ENCODE measurements around the gene KIAA1671.

- TF ChIP-seq RFX5 (IDR thresholded peaks at IDR 0.05; ENCODE audit: low read length) (no peak), EP300 (IDR thresholded peaks at IDR 0.05; ENCODE audit: borderline replicate concordance in 1 of 2, low read depth in 1 of 2, low read length in 1 of 2) (no peak), CTCF (IDR thresholded peaks at IDR 0.05) (no peak), GABPA (IDR thresholded peaks at IDR 0.05; ENCODE audit: low read depth) (no peak), RXRA (IDR thresholded peaks at IDR 0.05; ENCODE audit: borderline replicate concordance, low read depth) (no peak), MXI1 (IDR thresholded peaks at IDR 0.05; ENCODE audit: low read depth, low read length) (no peak), ELF1 (IDR thresholded peaks at IDR 0.05) (no peak), POLR2AphosphoS5 (IDR thresholded peaks at IDR 0.05; ENCODE audit: low read depth, low read length) (no peak), CHD2 (IDR thresholded peaks at IDR 0.05; ENCODE audit: low read length, partially characterized antibody) (no peak)
- TF ChIP-seq, protein P1, sequence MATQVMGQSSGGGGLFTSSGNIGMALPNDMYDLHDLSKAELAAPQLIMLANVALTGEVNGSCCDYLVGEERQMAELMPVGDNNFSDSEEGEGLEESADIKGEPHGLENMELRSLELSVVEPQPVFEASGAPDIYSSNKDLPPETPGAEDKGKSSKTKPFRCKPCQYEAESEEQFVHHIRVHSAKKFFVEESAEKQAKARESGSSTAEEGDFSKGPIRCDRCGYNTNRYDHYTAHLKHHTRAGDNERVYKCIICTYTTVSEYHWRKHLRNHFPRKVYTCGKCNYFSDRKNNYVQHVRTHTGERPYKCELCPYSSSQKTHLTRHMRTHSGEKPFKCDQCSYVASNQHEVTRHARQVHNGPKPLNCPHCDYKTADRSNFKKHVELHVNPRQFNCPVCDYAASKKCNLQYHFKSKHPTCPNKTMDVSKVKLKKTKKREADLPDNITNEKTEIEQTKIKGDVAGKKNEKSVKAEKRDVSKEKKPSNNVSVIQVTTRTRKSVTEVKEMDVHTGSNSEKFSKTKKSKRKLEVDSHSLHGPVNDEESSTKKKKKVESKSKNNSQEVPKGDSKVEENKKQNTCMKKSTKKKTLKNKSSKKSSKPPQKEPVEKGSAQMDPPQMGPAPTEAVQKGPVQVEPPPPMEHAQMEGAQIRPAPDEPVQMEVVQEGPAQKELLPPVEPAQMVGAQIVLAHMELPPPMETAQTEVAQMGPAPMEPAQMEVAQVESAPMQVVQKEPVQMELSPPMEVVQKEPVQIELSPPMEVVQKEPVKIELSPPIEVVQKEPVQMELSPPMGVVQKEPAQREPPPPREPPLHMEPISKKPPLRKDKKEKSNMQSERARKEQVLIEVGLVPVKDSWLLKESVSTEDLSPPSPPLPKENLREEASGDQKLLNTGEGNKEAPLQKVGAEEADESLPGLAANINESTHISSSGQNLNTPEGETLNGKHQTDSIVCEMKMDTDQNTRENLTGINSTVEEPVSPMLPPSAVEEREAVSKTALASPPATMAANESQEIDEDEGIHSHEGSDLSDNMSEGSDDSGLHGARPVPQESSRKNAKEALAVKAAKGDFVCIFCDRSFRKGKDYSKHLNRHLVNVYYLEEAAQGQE (IDR thresholded peaks at IDR 0.05; ENCODE audit: low read depth, low read length): no peak
These were observed 67.1 kb downstream of the KIAA1671 start for GRCh38 chr22:25019427-25020184.
